A549 (cell line): ENCODE measurements around the gene PRC1. TPM values are rescaled to one million over a fixed set of nuclear protein-coding genes. Genes with fewer than 3 reads are reported as not detected.

ENCODE experiments used
- ATAC-seq, 2 experiments: fragments of 200-7000 bp in 1 of 2; fragments of >200 bp in 1 of 2; cut with Nextera tagmentation in 1 of 2; cut with Tn5 transposase in 1 of 2; 3 replicates each; pipeline versions ENCODE4 v1.8.0 to v1.9.1; 2018 to 2020; ENCODE audit warnings: mild to moderate bottlenecking in 1 of 2, moderate library complexity in 1 of 2
- CTCF ChIA-PET: fragments of 300-600 bp; sonication (Branson Sonifier 250); formaldehyde crosslinking; extraction: SDS; loops from one replicate; lab custom pipeline; 2021; ENCODE audit warnings: antibody characterized with exemption, inconsistent platforms; lab: Yijun Ruan, JAX
- POLR2A ChIA-PET: fragments of 350-600 bp; formaldehyde crosslinking; extraction: SDS; loops from one replicate; lab custom pipeline; 2021; ENCODE audit warnings: antibody characterized with exemption, inconsistent platforms; lab: Yijun Ruan, JAX
- DNase-seq, 2 experiments: peaks; one replicate each; pipeline versions ENCODE4 v3.0.0 to v3.0.0-alpha.2; 2011 to 2016; ENCODE audit warnings: low read depth in 1 of 2, low spot score in 1 of 2
- FAIRE-seq: peaks from 2 replicates; lab custom pipeline; 2011; peaks lifted over from hg19 to GRCh38; lab: Jason Lieb, UNC
- H3K27ac ChIP-seq, 2 experiments: fragments of >200 bp; sonication (Bioruptor Twin); formaldehyde crosslinking; 3 replicates each; pipeline ENCODE4 v1.5.1; 2016 to 2017
- H3K4me1 ChIP-seq: fragments of >200 bp; sonication (Bioruptor Twin); formaldehyde crosslinking; 3 replicates; pipeline ENCODE4 v1.6.1; 2016
- H3K4me2 ChIP-seq: fragments of >200 bp; sonication (Bioruptor Twin); formaldehyde crosslinking; 3 replicates; pipeline ENCODE4 v1.6.1; 2016
- H3K4me3 ChIP-seq: fragments of >200 bp; sonication (Bioruptor Twin); formaldehyde crosslinking; 3 replicates; pipeline ENCODE4 v1.5.1; 2016
- H3K9me3 ChIP-seq: fragments of >200 bp; sonication (Bioruptor Twin); formaldehyde crosslinking; 3 replicates; pipeline ENCODE4 v1.6.1; 2016
- CBX8 ChIP-seq: fragments of 200-600 bp; sonication (generic); IDR thresholded peaks from 2 replicates; pipeline ENCODE4 v1.6.1; 2016
- CHD2 ChIP-seq: fragments of 150-350 bp; IDR thresholded peaks from 2 replicates; pipeline ENCODE4 v1.6.1; 2014; ENCODE audit warnings: low read length; ENCODE audit not compliant: partially characterized antibody
- EP300 ChIP-seq, 2 experiments: fragments of >200 bp; sonication (Bioruptor Twin); formaldehyde crosslinking; IDR thresholded peaks; 2 replicates in 1 of 2; 3 replicates in 1 of 2; pipeline ENCODE4 v1.6.1; 2016 to 2017
- FOSB ChIP-seq: fragments of 250-450 bp; sonication (Bioruptor Pico); IDR thresholded peaks from 2 replicates; pipeline ENCODE4 v1.5.0; 2020; ENCODE audit warnings: mild to moderate bottlenecking, moderate library complexity
- FOSL2 ChIP-seq, 2 experiments: fragments of 450-650 bp in 1 of 2; fragments of >200 bp in 1 of 2; sonication (Bioruptor Twin) in 1 of 2; formaldehyde crosslinking; IDR thresholded peaks; 2 replicates each; pipeline versions ENCODE4 v1.5.0 to v1.6.1; 2016 to 2020; ENCODE audit warnings: mild to moderate bottlenecking in 1 of 2, moderate library complexity in 1 of 2
- GATA3 ChIP-seq: IDR thresholded peaks from 2 replicates; pipeline ENCODE4 v1.6.1; 2012; ENCODE audit warnings: borderline replicate concordance
- HEYL ChIP-seq: fragments of 250-450 bp; sonication (Bioruptor Pico); IDR thresholded peaks from 2 replicates; pipeline ENCODE4 v1.8.0; 2021; ENCODE audit warnings: mild to moderate bottlenecking, moderate library complexity
- HOXB13 ChIP-seq: fragments of 250-450 bp; sonication (Bioruptor Pico); IDR thresholded peaks from 2 replicates; pipeline ENCODE4 v1.5.0; 2020; ENCODE audit warnings: low read depth, mild to moderate bottlenecking, moderate library complexity
- JUNB ChIP-seq: fragments of >200 bp; sonication (Bioruptor Twin); formaldehyde crosslinking; IDR thresholded peaks from 2 replicates; pipeline ENCODE4 v1.6.1; 2016
- KDM1A ChIP-seq: fragments of 200-600 bp; sonication (generic); IDR thresholded peaks from 2 replicates; pipeline ENCODE4 v1.6.1; 2016; ENCODE audit warnings: low read depth, mild to moderate bottlenecking
- KDM5A ChIP-seq: fragments of 200-600 bp; sonication (generic); IDR thresholded peaks from 2 replicates; pipeline ENCODE4 v1.6.1; 2016; ENCODE audit warnings: antibody characterized with exemption, mild to moderate bottlenecking
- MAFK ChIP-seq: fragments of 450-650 bp; IDR thresholded peaks from 2 replicates; pipeline ENCODE4 v1.6.1; 2014; ENCODE audit not compliant: partially characterized antibody
- MYC ChIP-seq: IDR thresholded peaks from 2 replicates; pipeline ENCODE4 v1.6.1; 2012; ENCODE audit warnings: mild to moderate bottlenecking, inconsistent platforms, low read length, improper control_type of control experiment, borderline replicate concordance
- NR3C1 ChIP-seq: fragments of >200 bp; sonication (Bioruptor Twin); formaldehyde crosslinking; IDR thresholded peaks from 3 replicates; pipeline ENCODE4 v1.6.1; 2017
- PHF8 ChIP-seq: fragments of 200-600 bp; sonication (generic); IDR thresholded peaks from 2 replicates; pipeline ENCODE4 v1.6.1; 2016; ENCODE audit warnings: low read depth, mild to moderate bottlenecking, antibody characterized with exemption, moderate library complexity, borderline replicate concordance
- POLR2AphosphoS2 ChIP-seq: conservative IDR thresholded peaks from 2 replicates; pipeline ENCODE4 v1.6.1; 2012; ENCODE audit warnings: low read length, improper control_type of control experiment, inconsistent platforms
- RAD21 ChIP-seq, 2 experiments: fragments of >200 bp in 1 of 2; sonication (Bioruptor Twin) in 1 of 2; formaldehyde crosslinking in 1 of 2; IDR thresholded peaks in 1 of 2; conservative IDR thresholded peaks in 1 of 2; 2 replicates in 1 of 2; 3 replicates in 1 of 2; pipeline ENCODE4 v1.6.1; 2012 to 2018; ENCODE audit warnings: inconsistent platforms in 1 of 2
- RCOR1 ChIP-seq: fragments of 150-350 bp; IDR thresholded peaks from 2 replicates; pipeline ENCODE4 v1.6.1; 2014; ENCODE audit warnings: antibody characterized with exemption, low read length, low read depth
- TFCP2L1 ChIP-seq: fragments of 250-450 bp; sonication (Bioruptor Pico); IDR thresholded peaks from 2 replicates; pipeline ENCODE4 v1.5.0; 2021; ENCODE audit warnings: mild to moderate bottlenecking
- WGBS: methylation state at CpG from one replicate; pipeline ENCODE4 v1.1.6; 2017; ENCODE audit errors: missing lambda C conversion rate; 5-methylcytosine and 5-hydroxymethylcytosine counted together
- polyA plus RNA-seq, 4 experiments: library from polyadenylated mRNA; depleted of rRNA in 3 of 4; stranded (reverse); fragments of >200 nt; fragmentation: RNase III in 1 of 4; extraction: RNeasy Plus Mini Kit Qiagen cat#74134 plus additional on column Dnase treatment in 1 of 4; gene quantifications; 2 replicates in 3 of 4; 3 replicates in 1 of 4; pipeline ENCODE4 v1.2.3, GENCODE V29; 2011 to 2017
- TF ChIP-seq, protein P1 (sequence below): fragments of 450-650 bp; IDR thresholded peaks from 2 replicates; pipeline ENCODE4 v1.6.1; 2014; ENCODE audit warnings: antibody characterized with exemption
- TF ChIP-seq, protein P2 (sequence below): fragments of 200-600 bp; sonication (generic); IDR thresholded peaks from 2 replicates; pipeline ENCODE4 v1.6.1; 2016; ENCODE audit warnings: antibody characterized with exemption, mild to moderate bottlenecking, moderate library complexity
- TF ChIP-seq, protein P3 (sequence below): fragments of 150-350 bp; IDR thresholded peaks from 2 replicates; pipeline ENCODE4 v1.6.1; 2014; ENCODE audit warnings: low read depth, mild to moderate bottlenecking, low read length
- TF ChIP-seq, protein P4 (sequence below): IDR thresholded peaks from 2 replicates; pipeline ENCODE4 v1.6.1; 2012; ENCODE audit warnings: low read depth, borderline replicate concordance
- TF ChIP-seq, protein P5 (sequence below): IDR thresholded peaks from 2 replicates; pipeline ENCODE4 v1.6.1; 2012
- TF ChIP-seq, protein P6 (sequence below): fragments of >200 bp; sonication (Bioruptor Twin); formaldehyde crosslinking; IDR thresholded peaks from 2 replicates; pipeline ENCODE4 v1.6.1; 2016

The PRC1 gene
- polyA plus RNA-seq, 2 of the 4 experiments (the other 2 are of a cell fraction), result 303 to 426 TPM

DNA sequence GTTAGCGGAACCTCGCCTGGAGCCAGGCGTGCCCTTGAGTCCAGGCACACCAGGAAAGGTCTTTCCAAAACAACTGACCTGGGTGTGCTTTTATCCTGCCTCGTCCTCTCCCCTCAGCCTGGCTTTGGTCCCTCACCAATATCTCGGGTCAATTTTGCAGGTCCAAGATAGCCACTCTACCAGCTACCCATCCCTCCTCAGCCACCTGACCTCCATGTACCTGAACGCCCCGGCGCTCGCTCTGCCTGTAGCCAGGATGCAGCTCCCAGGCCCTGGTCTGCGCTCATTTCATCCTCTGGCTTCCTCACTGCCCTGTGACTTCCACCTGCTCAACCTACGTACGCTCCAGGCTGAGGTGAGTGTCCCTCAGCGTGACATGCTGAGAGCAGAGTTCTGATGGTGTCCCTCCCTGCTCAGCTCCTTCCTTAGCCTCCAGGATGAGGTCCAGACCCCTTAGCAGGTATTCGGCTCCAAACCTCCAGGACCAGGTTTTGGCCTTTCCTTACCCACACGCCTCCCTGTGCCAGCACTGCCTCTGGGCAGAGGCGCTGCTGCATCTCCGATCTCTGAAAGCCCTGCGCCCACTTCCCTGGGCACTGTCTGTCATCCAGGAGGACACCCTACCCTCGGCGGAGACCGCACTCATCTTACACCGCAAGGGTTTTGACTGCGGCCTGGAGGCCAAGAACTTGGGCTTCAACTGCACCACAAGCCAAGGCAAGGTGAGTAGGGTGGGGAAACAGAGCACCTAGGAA is 76.1 kb downstream of the PRC1 start:
- Histone ChIP-seq H3K27ac (no peak overlapping the region), H3K9me3 (no peaks in the 10 kb centered on the region), H3K4me1 (no peaks in the 10 kb centered on the region), H3K4me3 (no peak overlapping the region), H3K4me2 (no peak overlapping the region)
- ChIA-PET CTCF (interaction anchor here (1.5 to 9.2 kb wide), 4 partner anchors 14 to 38 kb away, joined by 4 to 83 read pairs (median 31); partner anchors contain the start of genes HDDC3, MAN2A2 and UNC45A), POLR2A (no interaction called here)
- WGBS, result 94% methylated on average over 23 of the region's 23 CpGs
- ATAC-seq (no peak), DNase-seq (no peak), FAIRE-seq (no peak)
- no peak for TF ChIP-seq FOSB (CRISPR knock-in tag)
- no peak for TF ChIP-seq HOXB13 (CRISPR knock-in tag)
- no peak for TF ChIP-seq JUNB
- no peak for TF ChIP-seq RAD21 (conservative IDR thresholded peaks at IDR 0.05 in 1 of 2, IDR thresholded peaks at IDR 0.05 in 1 of 2)
- TF ChIP-seq TFCP2L1, result no peak
- TF ChIP-seq, protein P1, sequence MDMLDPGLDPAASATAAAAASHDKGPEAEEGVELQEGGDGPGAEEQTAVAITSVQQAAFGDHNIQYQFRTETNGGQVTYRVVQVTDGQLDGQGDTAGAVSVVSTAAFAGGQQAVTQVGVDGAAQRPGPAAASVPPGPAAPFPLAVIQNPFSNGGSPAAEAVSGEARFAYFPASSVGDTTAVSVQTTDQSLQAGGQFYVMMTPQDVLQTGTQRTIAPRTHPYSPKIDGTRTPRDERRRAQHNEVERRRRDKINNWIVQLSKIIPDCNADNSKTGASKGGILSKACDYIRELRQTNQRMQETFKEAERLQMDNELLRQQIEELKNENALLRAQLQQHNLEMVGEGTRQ, result no peak
- TF ChIP-seq EP300 (IDR thresholded peaks at IDR 0.05), result no peak
- TF ChIP-seq, protein P2, sequence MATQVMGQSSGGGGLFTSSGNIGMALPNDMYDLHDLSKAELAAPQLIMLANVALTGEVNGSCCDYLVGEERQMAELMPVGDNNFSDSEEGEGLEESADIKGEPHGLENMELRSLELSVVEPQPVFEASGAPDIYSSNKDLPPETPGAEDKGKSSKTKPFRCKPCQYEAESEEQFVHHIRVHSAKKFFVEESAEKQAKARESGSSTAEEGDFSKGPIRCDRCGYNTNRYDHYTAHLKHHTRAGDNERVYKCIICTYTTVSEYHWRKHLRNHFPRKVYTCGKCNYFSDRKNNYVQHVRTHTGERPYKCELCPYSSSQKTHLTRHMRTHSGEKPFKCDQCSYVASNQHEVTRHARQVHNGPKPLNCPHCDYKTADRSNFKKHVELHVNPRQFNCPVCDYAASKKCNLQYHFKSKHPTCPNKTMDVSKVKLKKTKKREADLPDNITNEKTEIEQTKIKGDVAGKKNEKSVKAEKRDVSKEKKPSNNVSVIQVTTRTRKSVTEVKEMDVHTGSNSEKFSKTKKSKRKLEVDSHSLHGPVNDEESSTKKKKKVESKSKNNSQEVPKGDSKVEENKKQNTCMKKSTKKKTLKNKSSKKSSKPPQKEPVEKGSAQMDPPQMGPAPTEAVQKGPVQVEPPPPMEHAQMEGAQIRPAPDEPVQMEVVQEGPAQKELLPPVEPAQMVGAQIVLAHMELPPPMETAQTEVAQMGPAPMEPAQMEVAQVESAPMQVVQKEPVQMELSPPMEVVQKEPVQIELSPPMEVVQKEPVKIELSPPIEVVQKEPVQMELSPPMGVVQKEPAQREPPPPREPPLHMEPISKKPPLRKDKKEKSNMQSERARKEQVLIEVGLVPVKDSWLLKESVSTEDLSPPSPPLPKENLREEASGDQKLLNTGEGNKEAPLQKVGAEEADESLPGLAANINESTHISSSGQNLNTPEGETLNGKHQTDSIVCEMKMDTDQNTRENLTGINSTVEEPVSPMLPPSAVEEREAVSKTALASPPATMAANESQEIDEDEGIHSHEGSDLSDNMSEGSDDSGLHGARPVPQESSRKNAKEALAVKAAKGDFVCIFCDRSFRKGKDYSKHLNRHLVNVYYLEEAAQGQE, result no peak
- no peak for TF ChIP-seq KDM5A
- TF ChIP-seq GATA3, result no peak
- TF ChIP-seq FOSL2 (IDR thresholded peaks at IDR 0.05), result no peak
- no peak for TF ChIP-seq FOSL2 (CRISPR knock-in tag; IDR thresholded peaks at IDR 0.05)
- no peak for TF ChIP-seq RCOR1
- TF ChIP-seq POLR2AphosphoS2, result no peak
- TF ChIP-seq, protein P3, sequence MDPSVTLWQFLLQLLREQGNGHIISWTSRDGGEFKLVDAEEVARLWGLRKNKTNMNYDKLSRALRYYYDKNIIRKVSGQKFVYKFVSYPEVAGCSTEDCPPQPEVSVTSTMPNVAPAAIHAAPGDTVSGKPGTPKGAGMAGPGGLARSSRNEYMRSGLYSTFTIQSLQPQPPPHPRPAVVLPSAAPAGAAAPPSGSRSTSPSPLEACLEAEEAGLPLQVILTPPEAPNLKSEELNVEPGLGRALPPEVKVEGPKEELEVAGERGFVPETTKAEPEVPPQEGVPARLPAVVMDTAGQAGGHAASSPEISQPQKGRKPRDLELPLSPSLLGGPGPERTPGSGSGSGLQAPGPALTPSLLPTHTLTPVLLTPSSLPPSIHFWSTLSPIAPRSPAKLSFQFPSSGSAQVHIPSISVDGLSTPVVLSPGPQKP, result no peak
- TF ChIP-seq HEYL (CRISPR knock-in tag), result no peak
- TF ChIP-seq, protein P4, sequence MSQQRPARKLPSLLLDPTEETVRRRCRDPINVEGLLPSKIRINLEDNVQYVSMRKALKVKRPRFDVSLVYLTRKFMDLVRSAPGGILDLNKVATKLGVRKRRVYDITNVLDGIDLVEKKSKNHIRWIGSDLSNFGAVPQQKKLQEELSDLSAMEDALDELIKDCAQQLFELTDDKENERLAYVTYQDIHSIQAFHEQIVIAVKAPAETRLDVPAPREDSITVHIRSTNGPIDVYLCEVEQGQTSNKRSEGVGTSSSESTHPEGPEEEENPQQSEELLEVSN, result no peak
- TF ChIP-seq CBX8, result no peak
- TF ChIP-seq MYC, result no peak
- TF ChIP-seq KDM1A, result no peak

DNA sequence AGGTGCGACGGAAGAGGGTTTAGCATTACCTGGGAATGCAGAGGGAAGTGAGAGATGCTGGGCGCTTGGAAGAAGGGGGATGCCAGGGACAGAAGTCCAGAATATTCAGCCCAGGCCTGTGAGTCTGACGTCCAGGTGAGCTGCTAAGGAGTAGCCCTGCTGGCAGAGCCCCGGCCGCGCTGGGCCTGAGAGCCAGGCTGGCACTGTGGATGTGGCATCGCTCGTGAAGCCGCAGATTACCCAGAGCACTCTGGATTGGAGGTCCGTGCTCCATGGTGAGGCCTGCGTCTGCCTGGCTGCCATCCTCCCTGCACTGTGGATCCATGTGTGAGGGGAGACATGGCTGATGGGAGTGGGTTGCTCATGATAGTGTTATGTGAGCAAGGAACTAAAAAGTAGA is 76.8 kb downstream of the PRC1 start:
- ATAC-seq, result no peak
- TF ChIP-seq MAFK (no peak), CHD2 (no peak), PHF8 (no peak), FOSB (CRISPR knock-in tag) (no peak), NR3C1 (no peak)
- TF ChIP-seq, protein P5, sequence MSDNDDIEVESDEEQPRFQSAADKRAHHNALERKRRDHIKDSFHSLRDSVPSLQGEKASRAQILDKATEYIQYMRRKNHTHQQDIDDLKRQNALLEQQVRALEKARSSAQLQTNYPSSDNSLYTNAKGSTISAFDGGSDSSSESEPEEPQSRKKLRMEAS, result no peak
- TF ChIP-seq, protein P4, result no peak
- TF ChIP-seq, protein P6, sequence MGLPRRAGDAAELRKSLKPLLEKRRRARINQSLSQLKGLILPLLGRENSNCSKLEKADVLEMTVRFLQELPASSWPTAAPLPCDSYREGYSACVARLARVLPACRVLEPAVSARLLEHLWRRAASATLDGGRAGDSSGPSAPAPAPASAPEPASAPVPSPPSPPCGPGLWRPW, result no peak
- TF ChIP-seq, all 56 proteins: peak for 0
- ChIA-PET CTCF (interaction anchor here (1.5 to 9.2 kb wide), 4 partner anchors 14 to 39 kb away, joined by 4 to 83 read pairs (median 31); partner anchors contain the start of genes HDDC3, MAN2A2 and UNC45A), POLR2A (no interaction called here)
- FAIRE-seq, result no peak
- Histone ChIP-seq H3K4me3 (no peak overlapping the region), H3K27ac (no peak overlapping the region), H3K4me2 (no peak overlapping the region), H3K9me3 (no peaks in the 10 kb centered on the region), H3K4me1 (no peaks in the 10 kb centered on the region)
- whole genome bisulfite sequencing, result 95% methylated on average over 12 of the region's 12 CpGs
- no peak for DNase-seq
